ENCODE data around the gene SRSF7.
"Not testable (repeated sequence)": the region's sequence is repeated elsewhere in the genome, so short reads cannot be mapped to it uniquely, and the experiment has no call there.

SRSF7 gene

DNA sequence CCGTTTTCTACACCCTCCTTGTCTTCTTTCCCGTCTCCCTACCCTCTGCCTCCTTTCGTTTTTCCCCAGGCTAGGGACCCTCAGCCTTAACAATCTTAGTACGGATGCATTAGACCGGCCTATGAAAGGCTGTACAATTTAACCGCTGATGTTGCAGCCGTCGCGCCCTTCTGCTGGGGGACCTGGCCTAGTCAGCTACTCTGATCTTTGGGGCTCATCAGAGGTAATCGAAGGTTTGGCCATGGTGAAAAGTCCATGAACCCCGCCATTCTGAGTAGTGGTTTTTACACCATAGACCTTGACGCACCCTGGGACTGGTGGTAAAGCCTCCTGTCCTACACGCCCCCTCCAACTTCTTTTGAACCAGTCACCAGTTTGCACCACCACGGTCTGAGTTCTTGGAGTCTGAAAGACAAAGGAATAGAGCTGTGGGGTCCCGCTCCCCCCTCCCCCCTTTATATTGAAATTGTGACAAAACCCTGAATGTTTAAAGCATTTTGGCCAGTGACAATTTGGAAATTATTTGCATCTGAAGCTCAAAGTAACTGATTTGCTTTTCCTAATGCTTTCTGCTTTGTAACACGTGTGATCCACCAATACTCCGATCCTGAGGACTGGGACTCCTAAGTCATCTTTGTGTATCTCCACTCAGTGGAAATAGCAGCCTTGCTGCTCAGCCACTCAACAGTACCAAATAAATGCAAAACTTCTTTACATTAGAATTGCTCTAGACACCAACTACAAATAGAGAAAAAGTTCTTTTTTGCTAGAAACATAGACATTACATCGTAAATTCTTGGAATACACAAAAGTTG is 642 bp upstream of the SRSF7 start:
- DNase-seq: no peak

DNA sequence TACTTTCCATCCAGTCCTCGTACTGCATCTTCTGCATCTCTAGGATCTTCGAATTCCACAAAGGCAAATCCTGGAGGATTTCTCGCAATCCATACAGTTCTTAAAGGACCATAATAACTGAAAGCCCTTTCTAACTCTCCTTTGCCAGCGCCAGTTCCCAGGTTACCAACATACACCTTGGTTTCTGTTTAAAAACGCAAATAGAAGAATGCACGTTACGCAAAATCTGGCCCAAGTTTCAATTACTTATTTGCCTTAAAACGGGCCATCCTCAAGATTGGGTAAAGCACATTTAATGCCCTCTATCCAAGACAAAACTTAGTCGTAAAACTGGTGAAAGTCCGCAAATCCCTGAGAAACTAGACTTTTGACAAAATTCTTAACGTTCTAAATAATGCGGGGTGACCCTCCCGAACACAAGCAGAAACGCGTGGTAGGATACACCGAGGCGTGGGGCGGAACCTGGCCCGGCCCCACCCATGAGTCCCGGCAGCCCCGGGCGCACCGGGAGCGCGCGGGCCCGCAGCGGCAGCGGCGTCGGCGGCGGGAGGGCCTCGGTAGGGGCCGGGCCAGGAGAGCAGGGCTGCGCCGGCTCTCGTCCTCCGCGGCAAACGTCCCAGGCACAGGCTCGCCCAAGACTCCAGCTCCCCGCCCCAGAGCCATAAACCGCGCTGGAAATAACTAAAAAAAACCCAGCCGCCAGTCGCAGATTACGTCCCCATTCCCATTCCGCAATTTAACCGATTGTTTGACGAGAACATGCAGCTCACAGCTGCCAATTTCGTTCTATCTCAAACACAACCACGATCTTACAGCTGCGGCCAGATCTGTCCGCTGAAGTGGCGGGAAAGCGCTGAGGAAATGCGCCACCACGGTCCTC is 910 bp downstream of the SRSF7 start:
- no peak for DNase-seq

DNA sequence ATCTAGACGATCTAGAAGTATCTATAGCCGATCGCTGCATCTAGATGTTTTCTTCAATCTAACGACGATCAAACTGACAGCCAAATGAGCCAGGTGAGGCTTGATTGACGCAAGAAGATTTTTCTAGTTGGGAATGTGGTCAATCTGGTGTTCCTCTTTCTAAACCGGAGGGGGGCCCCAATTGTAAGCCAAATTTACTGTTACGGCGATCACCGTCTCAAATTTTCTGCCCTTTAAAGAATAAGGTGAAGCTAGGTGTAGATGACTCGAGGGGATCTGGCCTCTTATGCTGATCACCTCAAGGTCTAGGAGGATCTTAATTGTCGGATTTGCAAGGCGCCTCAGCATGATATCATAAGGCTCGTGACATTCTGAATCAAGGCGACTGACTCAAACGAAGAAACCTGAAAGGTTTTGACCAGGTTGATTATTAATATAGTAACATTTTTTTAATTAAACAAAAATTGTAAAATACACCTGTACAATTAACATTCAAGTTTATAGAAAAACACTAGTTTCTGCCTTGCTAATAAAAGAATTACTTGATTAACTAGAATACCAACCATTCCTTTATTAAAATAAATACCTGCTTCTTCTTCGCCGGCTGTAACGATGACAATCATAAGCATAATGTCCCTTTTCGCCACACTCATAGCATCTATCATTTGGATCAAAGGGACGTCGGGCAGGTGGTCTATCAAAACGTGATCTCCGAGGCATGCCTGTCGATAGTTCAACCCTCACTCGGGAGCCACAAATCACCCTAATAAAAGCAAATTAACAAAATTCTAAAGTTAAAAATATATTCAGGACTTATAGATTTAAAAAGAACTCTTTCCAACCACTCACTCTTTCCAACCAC is 2.0 kb downstream of the SRSF7 start:
- DNase-seq: no peak

DNA sequence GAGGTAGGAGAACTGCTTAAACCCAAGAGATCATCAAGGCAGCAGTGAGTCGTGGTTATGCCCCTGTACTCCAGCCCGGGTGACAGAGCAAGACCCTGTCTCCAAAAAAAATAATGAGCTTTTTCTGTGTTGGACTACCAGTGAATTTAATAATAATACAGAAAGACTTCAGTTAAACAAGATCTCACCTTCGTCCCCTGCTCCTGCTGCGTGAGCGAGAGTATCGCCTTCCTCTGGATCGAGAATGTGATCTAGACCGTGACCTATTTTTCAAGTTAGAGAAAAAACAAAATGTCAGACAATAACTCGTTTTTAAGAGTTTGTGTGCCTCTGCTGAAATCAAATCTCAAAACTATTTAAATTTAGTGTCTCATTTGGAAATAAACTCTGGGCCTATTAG is 2.8 kb downstream of the SRSF7 start:
- DNase-seq: no peak

DNA sequence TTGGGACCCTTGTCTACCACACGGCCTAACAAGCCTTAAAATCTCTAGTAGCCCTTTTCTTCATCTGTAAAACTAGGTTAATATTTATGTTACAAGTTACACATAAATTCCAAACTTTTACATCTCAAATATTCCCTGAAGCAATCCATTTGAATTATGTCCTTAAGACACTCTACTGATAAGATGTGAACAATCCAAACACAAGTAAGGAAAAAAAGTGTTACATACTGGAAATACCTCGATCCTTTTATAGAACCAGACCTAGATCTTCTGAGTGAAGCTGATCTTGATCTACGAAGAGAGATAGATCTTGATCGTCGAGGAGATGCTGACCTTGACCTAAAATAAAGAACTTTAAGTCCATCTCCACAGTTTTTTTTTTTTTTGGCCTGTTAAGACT is 3.3 kb downstream of the SRSF7 start:
- DNase-seq: no peak

DNA sequence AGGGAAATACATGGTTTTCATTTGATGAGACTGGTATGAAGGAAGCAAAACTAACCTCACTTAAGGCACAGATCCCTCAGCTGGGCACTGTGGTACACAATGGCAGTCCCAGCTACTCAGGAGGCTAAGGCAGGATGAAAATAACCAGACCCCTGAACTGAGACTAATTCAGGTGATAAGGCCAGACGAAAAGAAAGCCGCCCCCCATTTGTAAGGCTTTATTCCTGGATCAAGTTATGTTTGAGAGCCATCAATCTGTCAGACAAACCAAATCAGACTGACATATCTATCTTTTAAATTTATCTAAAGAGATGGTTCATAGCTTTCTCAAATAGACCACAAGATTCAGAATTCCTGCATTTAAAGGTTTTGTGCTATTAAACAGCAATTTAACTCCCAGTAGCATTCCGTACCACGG is 4.1 kb downstream of the SRSF7 start:
- no peak for DNase-seq

DNA sequence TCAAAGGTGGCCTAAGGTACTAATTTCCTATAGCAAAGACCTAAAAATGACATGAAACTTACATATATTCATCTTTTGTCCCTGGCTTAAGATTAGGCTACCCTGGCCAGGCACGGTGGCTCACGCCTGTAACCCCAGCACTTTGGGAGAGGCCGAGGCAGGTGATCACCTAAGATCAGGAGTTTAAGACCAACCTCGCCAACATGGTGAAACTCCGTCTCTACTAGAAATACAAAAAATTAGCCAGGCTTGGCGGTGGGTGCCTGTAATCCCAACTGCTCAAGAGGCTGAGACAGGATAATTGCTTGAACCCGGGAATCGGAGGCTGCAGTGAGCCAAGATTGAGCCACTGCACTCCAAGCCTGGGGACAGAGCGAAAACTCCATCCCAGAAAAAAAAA is 5.9 kb downstream of the SRSF7 start:
- no peak for DNase-seq

DNA sequence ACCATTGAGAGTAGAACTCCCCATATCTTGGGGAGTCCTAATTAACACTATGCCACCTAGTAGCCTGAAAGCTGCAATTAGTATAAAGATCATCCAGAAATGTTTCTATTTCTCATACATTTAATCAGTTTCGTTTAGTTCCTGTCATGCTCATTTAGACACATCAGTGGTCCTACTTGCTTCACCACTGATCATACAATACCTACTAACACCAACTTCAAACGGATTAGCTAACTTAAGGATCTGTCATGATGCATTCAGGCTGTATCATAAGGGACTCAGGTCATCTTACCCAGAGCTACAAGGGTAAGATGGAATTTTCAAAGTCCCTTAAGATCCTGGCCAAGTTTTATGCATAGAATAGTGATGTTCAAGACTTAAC is 6.8 kb downstream of the SRSF7 start:
- DNase-seq: no peak

DNA sequence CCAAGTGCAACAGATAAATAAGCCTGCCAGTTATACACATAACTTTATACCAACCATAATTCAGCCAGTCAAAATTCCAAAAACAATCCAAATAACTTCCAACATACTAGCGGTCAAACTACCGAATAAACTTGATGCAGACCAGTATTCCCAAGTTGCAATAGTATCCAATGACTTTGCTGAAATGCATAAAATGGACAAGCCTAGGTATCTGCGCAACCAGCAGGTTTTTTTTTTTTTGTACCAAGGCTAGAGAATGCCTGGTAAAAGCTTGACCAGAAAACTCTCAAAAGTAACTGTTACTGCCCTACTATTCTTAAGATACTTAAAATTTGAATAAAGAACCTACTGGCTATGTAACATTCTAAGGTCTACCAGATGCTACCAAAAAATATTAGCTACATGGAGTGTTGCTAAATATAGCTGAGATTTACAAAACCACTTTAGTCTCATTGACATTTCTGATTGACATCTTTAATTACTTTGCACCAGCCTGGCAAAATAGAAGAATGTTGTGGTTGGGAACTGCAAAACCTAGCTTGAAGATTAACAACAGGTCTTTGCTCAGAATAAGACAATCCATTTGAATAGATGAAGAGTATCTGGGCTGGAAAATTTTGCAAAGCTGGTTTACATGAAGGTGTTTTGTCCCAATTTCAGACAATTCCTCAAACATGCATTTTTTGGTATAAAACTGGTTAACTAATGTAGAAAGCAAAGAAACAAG is 7.3 kb downstream of the SRSF7 start:
- no peak for DNase-seq

DNA sequence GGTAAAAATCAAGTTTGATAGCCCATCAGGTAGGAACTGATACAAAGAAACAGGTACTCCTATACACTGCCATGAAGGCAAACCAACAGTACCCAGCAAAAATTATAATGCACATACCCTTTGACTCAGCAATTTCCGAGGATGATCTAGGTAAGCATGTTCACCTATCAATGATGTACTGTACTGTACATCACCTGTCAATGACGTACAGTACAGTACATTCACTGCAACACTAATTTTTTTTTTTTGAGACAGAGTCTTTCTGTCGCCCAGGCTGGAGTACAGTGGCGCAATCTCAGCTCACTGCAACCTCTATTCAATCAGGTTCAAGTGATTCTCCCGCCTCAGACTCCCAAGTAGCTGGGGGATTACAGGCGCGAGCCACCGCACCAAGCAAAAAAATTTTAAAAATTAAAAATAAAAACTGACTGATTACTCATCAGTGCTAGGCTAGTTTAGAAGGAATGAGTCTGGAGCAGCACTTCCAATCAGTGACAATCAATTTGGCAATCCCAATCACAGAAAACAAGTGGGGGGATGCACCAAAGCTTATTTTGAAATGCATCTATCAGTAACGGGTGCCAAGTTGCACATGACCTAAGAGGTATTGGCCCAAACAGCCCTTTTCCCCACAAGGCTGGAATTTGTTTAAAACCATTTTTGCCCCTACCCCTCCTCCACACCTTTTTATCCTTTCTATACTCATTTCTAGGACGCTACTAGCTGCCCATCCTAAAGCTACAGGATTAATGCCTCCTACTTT is 8.2 kb downstream of the SRSF7 start:
- DNase-seq: no peak

DNA sequence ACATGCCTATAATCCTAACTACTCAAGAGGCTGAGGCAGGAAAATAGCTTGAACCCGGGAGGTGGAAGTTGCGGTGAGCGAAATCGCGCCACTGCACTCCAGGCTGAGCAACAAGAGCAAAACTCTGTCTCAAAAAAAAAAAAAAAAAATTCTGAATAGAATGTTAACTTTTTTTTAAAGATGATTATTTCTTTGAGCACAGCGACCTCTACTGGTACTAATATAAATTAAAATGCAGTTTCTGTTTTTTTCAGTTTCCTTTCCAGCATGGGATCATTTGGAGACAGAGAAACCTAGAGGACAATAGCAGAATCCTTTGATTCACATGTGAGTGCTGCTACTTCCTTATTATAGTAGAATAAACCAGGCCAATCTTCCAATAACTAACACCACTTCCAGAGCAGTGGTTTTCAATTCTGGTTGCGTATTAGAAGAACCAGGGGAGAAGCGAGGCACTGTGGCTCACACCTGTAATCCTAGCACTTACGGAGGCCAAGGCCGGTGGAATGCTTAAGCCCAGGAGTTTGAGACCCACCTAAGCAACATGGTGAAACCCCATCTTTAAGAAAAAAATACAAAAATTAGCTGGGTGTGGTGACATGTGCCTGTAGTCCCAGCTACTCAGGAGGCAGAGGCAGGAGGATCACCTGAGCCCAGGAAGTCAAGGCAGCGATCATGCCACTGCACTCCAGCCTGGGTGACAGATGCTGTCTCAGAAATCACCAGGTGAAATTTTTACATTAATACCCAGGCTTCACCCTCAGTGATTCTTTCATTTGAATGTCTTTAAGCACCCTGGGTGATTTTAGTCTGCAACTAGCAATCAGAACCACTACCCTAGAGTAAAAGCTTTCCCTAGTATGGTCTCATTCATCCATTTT is 10.1 kb downstream of the SRSF7 start:
- no peak for DNase-seq

DNA sequence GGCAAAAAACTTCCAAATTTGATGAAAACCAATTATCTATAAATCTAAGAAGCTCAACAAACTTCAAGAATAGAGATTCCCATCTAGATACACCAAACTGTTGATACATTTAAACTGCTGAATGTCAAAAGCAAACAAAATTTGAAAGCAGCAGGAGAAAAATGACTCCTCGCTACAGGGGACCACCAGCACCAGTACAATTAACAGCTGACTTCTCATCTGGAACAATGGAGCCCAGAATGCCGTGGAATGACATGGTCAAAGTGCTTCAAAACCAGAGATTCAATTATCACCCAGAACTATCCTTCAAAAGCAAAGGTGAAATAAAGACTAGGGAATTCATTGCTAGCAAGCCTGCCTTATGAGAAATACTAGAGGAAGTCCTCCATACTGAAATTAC is 11.6 kb downstream of the SRSF7 start:
- DNase-seq: no peak

DNA sequence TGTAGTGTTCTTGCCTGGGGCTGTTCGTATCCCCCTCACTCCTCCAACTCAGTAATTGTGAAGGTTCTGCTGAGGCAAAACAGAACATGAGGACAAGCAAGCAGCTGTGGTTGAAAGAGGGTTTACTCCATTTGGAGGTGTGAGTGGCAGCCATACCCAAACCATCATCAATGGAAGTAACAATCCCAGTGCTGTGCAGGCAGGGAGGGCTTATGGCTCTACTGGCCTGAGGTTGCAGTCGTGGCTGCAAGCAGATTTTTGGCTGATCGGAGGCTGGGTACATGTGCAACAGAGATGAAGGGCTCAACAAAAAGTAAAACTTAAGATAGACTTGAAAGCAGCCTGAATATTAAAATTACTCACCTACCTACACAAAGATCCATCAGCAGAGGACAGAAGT is 13.2 kb downstream of the SRSF7 start:
- DNase-seq: no peak

DNA sequence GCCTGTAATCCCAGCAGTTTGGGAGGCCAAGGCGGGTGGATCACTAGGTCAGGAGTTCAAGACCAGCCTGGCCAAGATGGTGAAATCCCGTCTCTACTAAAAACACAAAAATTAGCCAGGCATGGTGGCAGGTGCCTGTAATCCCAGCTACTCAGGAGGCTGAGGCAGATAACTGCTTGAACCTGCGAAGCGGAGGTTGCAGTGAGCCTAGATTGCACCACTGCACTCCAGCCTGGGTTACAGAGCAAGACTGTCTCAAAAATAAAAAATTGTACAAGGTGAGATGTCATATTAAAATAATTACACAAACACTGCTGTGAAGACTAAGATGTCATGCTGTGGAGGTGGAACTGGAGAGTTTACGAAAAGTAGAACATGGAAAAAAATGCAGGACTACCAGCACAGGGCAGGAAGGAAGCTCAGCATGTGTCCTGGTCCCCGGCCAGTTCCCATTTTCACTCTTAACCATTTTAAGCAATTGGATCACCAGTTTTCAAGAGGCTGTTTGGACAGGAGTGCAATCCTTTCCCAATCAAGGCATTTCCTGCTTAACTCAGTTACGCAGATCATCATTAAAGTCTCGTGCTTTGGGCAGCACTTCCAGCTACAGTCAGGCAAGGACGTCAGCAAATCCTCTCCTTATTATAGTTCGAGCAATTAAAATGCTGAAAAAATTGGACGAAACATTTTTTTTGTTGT is 14.0 kb downstream of the SRSF7 start:
- DNase-seq: not testable (repeated sequence)

DNA sequence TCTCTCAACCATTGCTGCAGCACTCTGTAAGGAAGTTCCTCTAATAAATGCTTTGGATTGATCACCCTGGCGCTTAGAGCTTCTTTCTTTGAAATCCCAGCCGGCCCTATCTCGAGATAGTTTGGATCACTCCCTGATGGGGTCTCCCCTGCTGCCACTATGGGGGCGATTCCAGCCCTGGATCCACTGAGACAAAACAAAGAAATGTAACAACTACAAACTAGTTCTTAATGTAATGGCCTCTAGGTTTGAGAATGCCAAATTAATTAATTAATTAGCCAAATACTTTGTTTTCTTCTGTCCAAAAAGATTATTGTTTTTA is 15.2 kb downstream of the SRSF7 start:
- no peak for DNase-seq

DNA sequence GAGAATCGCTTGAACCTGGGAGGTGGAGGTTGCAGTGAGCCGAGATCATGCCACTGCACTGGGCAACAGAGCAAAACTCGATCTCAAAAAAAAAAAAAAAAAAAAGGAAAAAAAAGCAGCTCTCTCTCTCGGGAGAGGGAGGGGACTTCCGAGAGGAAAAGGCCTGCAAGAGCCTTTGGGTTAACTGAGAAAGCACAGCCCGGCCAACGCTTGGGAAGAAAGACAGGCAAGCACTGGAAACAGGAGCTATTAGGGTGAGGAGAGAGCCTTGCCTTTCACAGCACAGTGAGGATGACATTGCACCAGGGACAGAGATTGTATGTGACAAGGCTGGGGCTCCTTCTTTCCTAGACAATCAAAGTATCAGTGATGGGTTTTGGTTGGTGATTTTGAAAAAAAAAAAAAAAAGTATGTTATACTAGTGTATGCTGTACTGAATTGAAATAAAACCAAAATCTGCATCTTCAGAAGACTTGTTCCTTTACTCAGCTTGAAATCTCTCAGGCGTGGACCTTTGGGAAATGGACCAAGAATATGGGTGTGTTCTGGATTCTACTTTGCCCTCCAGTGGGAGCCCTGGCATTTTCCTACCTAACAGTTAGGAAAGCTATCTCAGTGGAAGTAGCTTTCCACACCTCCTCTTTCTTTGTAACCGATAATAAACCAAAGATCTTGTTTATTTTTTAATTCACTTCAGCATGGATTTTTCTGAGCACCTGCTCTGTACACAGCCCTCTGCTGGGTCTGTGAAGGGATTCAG is 16.7 kb downstream of the SRSF7 start:
- DNase-seq: no peak

DNA sequence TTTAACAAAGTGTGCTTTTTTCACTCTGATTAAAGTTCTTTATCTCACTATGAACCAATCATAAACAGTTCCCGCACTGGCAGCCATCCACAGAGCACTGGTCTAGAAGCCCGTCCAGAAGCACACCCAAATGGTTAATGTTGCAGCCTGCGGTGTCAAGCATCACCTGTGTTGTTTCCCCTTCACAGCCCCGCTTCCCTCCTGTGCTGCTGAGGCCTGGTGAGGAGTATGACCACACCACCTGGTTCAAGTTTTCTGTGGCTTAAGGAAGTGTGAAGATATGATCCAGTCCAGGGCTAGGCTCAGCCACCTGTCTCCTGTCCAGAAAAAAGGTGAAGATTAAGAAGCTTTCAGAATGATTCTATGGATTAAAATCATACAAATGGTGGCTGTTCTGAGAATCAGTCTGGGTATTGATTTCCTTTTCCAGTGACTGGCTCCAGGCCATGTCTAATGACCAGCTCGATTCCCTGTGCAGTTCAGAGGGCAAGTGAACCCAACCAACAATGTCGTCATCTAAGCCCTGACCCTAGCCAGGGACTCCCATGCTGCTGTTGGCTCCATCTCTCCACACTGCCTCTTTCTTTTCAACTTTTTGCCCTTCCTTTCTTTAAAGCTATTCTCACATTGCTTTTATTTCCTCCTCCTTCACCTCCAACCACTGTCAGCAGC is 17.7 kb downstream of the SRSF7 start:
- DNase-seq: no peak

DNA sequence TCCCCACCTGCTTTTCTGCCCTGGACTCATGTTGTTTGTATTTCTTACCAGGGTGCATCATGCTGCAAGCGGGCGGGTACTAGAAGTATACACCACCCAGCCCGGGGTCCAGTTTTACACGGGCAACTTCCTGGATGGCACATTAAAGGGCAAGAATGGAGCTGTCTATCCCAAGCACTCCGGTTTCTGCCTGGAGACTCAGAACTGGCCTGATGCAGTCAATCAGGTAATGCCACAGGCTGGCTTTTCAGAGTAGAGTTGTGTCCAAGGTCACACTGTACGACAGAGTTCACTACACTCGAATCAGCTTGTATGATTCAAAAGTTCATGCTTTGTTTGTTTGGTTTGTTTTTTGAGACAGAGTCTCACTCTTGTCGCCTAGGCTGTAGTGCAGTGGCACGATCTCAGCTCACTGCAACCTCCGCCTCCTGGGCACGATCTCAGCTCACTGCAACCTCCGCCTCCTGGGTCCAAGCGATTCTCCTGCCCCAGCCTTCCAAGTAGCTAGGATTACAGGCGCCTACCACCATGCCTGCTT is 19.4 kb downstream of the SRSF7 start:
- no peak for DNase-seq

DNA sequence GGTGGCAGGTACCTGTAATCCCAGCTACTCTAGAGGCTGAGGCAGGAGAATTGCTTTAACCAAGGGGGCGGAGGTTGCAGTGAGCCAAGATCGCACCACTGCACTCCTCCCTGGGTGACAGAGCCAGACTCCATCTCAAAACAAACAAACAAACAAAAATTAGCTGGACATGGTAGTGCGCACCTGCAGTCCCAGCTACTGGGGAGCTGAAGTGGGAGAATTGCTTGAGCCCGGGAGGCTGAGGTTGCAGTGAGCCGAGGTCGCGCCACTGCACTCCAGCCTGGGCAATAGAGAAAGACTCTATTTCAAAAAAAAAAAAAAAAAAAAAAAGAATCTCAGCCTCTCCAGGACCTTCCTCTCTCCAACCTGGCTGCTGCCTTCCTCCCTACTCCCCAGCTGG is 20.1 kb downstream of the SRSF7 start:
- no peak for DNase-seq

Measured in NCI-H1930 (cell line).